ENCODE measurements around the gene TECPR1.

GRCh38 chr7:98289333-98289875, 37.4 kb upstream of the TECPR1 start:
- TF ChIP-seq CTCF (IDR thresholded peaks at IDR 0.05) (no peak), POLR2AphosphoS5 (IDR thresholded peaks at IDR 0.05) (no peak)
